Spinal cord (tissue), 10 donors: ENCODE measurements around the gene ACSBG1. TPM values are rescaled to one million over a fixed set of nuclear protein-coding genes. Genes with fewer than 3 reads are reported as not detected.

ENCODE experiments used
- DNase-seq, 6 donors: peaks; one replicate each; pipeline versions ENCODE4 v3.0.0 to v3.0.0-alpha.2; 2013 to 2015; ENCODE audit warnings: low spot score in 6 of 6, low read depth in 4 of 6
- H3K27ac ChIP-seq: one replicate; pipeline ENCODE4 v1.5.1; 2013; ENCODE audit warnings: low read depth, low read length, control low read depth
- H3K27me3 ChIP-seq: one replicate; pipeline ENCODE4 v1.6.1; 2013; ENCODE audit warnings: low read length; ENCODE audit not compliant: control insufficient read depth, insufficient read depth
- H3K36me3 ChIP-seq: one replicate; pipeline ENCODE4 v1.6.1; 2013; ENCODE audit warnings: low read length; ENCODE audit not compliant: control insufficient read depth, insufficient read depth
- H3K4me1 ChIP-seq: one replicate; pipeline ENCODE4 v1.6.1; 2013; ENCODE audit warnings: low read length; ENCODE audit not compliant: control insufficient read depth, insufficient read depth
- H3K4me3 ChIP-seq: one replicate; pipeline ENCODE4 v1.5.1; 2013; ENCODE audit warnings: low read depth, low read length, control low read depth
- H3K9me3 ChIP-seq: one replicate; pipeline ENCODE4 v1.6.1; 2013; ENCODE audit warnings: low read length; ENCODE audit not compliant: control insufficient read depth, insufficient read depth
- WGBS: methylation state at CpG from one replicate; pipeline ENCODE4 v1.1.5; 2013; ENCODE audit warnings: missing lambda C conversion rate; ENCODE audit not compliant: insufficient coverage; 5-methylcytosine and 5-hydroxymethylcytosine counted together
- polyA plus RNA-seq, 2 donors: library from polyadenylated mRNA; unstranded; fragments of 120-200 nt; gene quantifications; one replicate each; pipeline ENCODE4 v1.2.1, GENCODE V29; 2013; ENCODE audit not compliant: insufficient read length in 2 of 2
- total RNA-seq, 2 donors: library from RNA; depleted of rRNA in 1 of 2; stranded (reverse); fragments of 120-200 nt in 1 of 2; fragments of >200 nt in 1 of 2; gene quantifications; one replicate each; pipeline versions ENCODE4 v1.2.3 to v1.2.4, GENCODE V29; 2013 to 2014
- donor health status: healthy.

ACSBG1 gene
- total and polyA plus RNA-seq, 4 donors = 11.6 to 44.2 (median 43.2) TPM

DNA sequence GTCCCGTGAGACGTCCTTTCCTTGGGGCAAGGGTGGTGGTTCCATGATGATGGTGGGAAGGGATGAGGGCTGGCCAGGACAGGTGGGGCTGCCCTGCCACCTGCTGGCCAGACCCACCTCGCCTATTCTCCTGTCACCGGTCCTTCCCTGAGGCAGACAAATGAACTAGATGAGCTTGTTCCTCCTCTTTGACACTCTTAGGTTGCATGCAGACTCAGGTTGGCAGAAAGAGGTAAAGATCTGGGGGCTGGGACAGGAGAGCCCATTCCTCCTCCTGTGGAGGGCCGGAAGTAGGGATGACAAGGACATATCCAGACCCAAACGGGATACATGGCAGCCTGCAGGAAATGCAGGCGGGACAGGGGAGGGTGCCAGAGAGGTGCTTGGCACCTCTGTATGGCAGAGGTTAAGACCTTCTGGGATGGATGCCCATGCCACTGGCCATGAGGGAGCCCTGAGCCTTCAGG is 38.6 kb downstream of the ACSBG1 start:
- DNase-seq = no peak
- no peak overlapping the region for H3K4me3 ChIP-seq
- no peak overlapping the region for H3K27ac ChIP-seq
- no peaks in the 10 kb centered on the region for H3K27me3 ChIP-seq
- H3K9me3 ChIP-seq = no peaks in the 10 kb centered on the region
- peaks cover 11% of the 10 kb centered on the region for H3K4me1 ChIP-seq
- 79% methylated on average over 2 of the region's 7 CpGs for WGBS
- peaks cover 26% of the 10 kb centered on the region for H3K36me3 ChIP-seq

GRCh38 chr15:78194568-78194925 is 39.8 kb downstream of the ACSBG1 start:
- Histone ChIP-seq H3K27ac (no peak overlapping the region), H3K36me3 (peaks cover 26% of the 10 kb centered on the region), H3K4me1 (peaks cover 11% of the 10 kb centered on the region), H3K4me3 (no peak overlapping the region), H3K27me3 (no peaks in the 10 kb centered on the region), H3K9me3 (no peaks in the 10 kb centered on the region)
- no peak for DNase-seq
- WGBS = 93% methylated on average over 11 of the region's 15 CpGs

DNA sequence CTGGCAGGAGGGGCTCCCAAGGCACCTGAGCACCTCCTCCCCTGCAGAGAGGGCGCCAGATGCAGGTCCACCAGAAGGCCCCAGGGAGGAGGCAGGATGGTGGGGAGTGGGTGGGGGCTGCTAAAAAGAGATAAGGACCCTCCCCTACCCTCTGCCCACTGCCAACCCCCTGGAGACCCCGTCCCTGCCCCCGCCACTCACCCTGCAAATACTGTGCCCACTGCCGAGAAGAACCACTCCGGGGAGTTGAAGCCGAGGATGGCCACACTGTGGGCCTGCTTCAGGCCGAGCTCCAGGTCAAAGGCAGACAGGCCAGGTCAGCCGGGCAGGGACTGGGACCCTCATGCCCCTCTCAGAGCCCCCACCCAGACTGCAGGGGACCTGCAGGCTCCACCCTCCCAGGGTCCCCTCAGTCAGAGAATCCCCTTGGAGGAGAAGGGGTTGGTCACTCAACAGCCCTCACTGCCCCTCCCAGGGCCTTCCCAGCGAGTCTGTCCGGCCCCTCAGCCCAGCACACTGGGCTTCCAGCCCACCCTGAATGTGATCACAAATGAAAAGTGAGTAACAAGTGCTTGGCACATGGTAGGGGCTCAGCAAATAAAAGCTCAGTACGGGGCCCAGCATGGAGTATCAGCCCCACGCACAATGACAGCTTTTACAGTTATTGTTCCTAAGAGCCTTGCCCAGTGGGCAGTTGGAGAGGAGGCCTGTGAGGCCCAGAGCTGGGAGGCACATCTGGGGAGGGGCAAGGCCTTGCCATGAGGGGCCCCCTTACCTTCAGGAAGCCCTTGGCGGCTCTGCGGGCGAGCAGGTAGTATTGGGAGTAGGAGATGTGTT is 40.4 kb downstream of the ACSBG1 start:
- Histone ChIP-seq H3K4me3 (no peak overlapping the region), H3K4me1 (peaks cover 11% of the 10 kb centered on the region), H3K27ac (no peak overlapping the region), H3K36me3 (peaks cover 26% of the 10 kb centered on the region), H3K9me3 (no peaks in the 10 kb centered on the region), H3K27me3 (no peaks in the 10 kb centered on the region)
- WGBS = 69% methylated on average over 12 of the region's 15 CpGs
- peak in 1 of 6 donors; percentile 21 for DNase-seq

DNA sequence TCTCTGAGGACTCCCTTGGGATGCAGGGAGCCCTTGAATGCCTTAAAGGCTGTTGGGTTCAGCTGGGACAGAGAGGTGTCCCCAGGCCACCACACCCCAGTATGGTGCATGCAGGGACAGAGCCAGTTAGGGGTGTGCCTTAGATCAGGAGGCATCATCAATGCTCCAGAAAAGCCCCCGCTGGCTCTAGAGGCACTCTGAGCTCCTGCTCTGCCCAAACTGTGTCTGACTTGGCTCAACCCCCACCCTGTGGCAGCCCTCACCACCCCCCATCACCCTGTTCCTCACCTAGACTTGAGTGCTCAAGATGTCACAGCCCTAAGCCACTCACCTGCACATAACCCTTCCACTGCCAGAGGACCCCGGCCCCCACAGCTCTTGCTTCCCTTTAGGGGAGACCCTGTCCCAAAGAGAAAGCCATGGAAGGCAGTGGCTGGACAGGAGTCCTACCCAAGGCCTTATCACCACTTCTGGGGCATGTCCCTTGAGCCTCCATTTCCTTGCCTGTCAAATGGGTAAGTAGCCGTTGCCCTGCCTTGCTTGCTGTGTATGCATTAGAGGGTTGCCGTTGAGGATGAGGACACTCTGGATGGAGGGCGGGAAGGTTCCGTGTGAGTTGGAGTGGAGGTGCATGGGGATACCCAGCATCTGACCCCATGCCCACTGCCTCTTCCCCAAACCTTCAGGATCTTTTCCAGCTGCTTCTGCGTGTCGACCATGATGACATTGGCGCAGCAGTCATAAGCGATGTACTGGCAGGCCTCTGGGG is 41.4 kb downstream of the ACSBG1 start:
- H3K36me3 ChIP-seq = peaks cover 26% of the 10 kb centered on the region
- H3K27me3 ChIP-seq = no peaks in the 10 kb centered on the region
- peaks cover 11% of the 10 kb centered on the region for H3K4me1 ChIP-seq
- no peak overlapping the region for H3K27ac ChIP-seq
- H3K4me3 ChIP-seq = no peak overlapping the region
- H3K9me3 ChIP-seq = no peaks in the 10 kb centered on the region
- WGBS = 100% methylated on average over 3 of the region's 10 CpGs
- DNase-seq = no peak

DNA sequence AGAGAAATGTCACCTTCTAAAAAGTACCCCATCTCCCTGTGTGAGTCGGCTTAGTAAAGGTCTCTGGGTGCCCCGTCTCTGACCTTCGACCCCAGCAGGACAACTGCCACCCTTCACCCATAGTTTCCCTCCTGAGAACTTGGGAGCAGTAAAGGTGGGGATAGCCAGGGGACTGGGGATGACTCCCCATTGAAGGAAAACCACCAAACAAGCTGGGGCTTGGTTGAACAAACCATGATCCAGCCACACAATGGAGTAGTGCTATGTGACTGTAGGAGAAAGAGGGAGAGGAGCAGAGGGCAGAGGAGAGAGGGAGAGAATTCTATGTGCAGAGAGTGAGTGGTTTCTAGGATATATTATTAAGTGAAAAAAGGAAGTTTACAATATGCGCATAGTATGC is 51.5 kb downstream of the ACSBG1 start:
- Histone ChIP-seq H3K27me3 (no peaks in the 10 kb centered on the region), H3K4me1 (no peaks in the 10 kb centered on the region), H3K27ac (no peak overlapping the region), H3K9me3 (no peaks in the 10 kb centered on the region), H3K4me3 (no peak overlapping the region), H3K36me3 (peaks cover 40% of the 10 kb centered on the region)
- DNase-seq = no peak
- WGBS = 100% methylated on average over 1 of the region's 4 CpGs

GRCh38 chr15:78182336-78182700 is 52.0 kb downstream of the ACSBG1 start:
- Histone ChIP-seq H3K9me3 (no peaks in the 10 kb centered on the region), H3K27ac (no peak overlapping the region), H3K27me3 (no peaks in the 10 kb centered on the region), H3K36me3 (peaks cover 40% of the 10 kb centered on the region), H3K4me3 (no peak overlapping the region), H3K4me1 (no peaks in the 10 kb centered on the region)
- no peak for DNase-seq
- 97% methylated on average over 4 of the region's 5 CpGs for WGBS

DNA sequence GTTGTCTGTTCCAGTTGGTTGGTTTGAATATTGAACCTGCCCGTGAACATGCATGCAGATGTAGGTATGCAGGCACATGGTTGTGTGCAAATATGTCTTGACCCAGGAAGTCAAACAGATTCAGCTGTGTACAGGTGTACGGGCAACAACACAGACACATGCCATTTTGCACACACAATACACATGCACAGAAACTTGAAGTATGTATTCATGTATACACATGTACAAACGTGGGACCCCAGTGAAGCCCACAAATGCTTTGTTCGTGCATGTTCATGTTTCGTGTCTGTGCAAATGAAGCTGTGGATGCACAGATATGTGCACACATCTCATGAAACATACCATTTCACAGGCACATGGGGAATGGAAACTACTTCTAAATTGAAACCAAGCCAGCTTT is 54.5 kb downstream of the ACSBG1 start:
- WGBS = 67% methylated on average over 1 of the region's 5 CpGs
- H3K27me3 ChIP-seq = no peaks in the 10 kb centered on the region
- H3K36me3 ChIP-seq = peaks cover 44% of the 10 kb centered on the region
- no peaks in the 10 kb centered on the region for H3K9me3 ChIP-seq
- no peaks in the 10 kb centered on the region for H3K4me1 ChIP-seq
- H3K27ac ChIP-seq = no peak overlapping the region
- no peak overlapping the region for H3K4me3 ChIP-seq
- DNase-seq = no peak

GRCh38 chr15:78179286-78179840 is 55.0 kb downstream of the ACSBG1 start:
- Histone ChIP-seq H3K27ac (no peak overlapping the region), H3K4me1 (no peaks in the 10 kb centered on the region), H3K9me3 (no peaks in the 10 kb centered on the region), H3K27me3 (no peaks in the 10 kb centered on the region), H3K4me3 (no peak overlapping the region), H3K36me3 (peaks cover 44% of the 10 kb centered on the region)
- 92% methylated on average over 10 of the region's 12 CpGs for whole genome bisulfite sequencing
- no peak for DNase-seq

GRCh38 chr15:78178064-78178463 is 56.3 kb downstream of the ACSBG1 start:
- Histone ChIP-seq H3K36me3 (peaks cover 55% of the 10 kb centered on the region), H3K27me3 (no peaks in the 10 kb centered on the region), H3K27ac (no peak overlapping the region), H3K9me3 (no peaks in the 10 kb centered on the region), H3K4me3 (no peak overlapping the region), H3K4me1 (no peaks in the 10 kb centered on the region)
- 96% methylated on average over 5 of the region's 6 CpGs for WGBS
- DNase-seq = no peak
